SK-N-MC (cell line): ENCODE results near the gene ABCG4.

ENCODE experiments used
- DNase-seq: peaks from one replicate; pipeline ENCODE4 v3.0.0-alpha.2; 2011; ENCODE audit warnings: low read depth, low spot score
- H3K27ac ChIP-seq: fragments of 200-600 bp; sonication (generic); 2 replicates; pipeline ENCODE4 v1.5.1; 2016; ENCODE audit warnings: mixed run types
- H3K36me3 ChIP-seq: fragments of 200-600 bp; sonication (generic); 2 replicates; pipeline ENCODE4 v1.6.1; 2017; ENCODE audit warnings: antibody characterized with exemption, low read length, mixed read lengths; ENCODE audit not compliant: insufficient read depth
- H3K4me3 ChIP-seq: fragments of 200-600 bp; sonication (generic); 2 replicates; pipeline ENCODE4 v1.5.1; 2016
- H3K9ac ChIP-seq: fragments of 200-600 bp; sonication (generic); 2 replicates; pipeline ENCODE4 v1.8.0; 2017; ENCODE audit warnings: mixed run types, mixed read lengths; ENCODE audit not compliant: insufficient read length
- H3K9me3 ChIP-seq: fragments of 200-600 bp; sonication (generic); 2 replicates; pipeline ENCODE4 v1.6.1; 2017; ENCODE audit warnings: low read depth, mild to moderate bottlenecking, antibody characterized with exemption, low read length, moderate library complexity, mixed read lengths
- FOXP2 ChIP-seq: optimal IDR thresholded peaks from 2 replicates; pipeline ENCODE3; 2011; ENCODE audit warnings: mild to moderate bottlenecking, moderate library complexity; ENCODE audit not compliant: insufficient read depth; ENCODE audit errors: extremely low read length, control extremely low read depth
- POLR2AphosphoS5 ChIP-seq: IDR thresholded peaks from 2 replicates; pipeline ENCODE4 v1.6.1; 2012; ENCODE audit warnings: mild to moderate bottlenecking, low read depth, low read length, borderline replicate concordance

Gene ABCG4

GRCh38 chr11:119210050-119210449 lies 61.2 kb downstream of the ABCG4 start:
- Histone ChIP-seq H3K36me3 (no peaks in the 10 kb centered on the region; the same call in 1 of the 2 replicates), H3K4me3 (no peak overlapping the region), H3K27ac (no peak overlapping the region), H3K9me3 (no peaks in the 10 kb centered on the region), H3K9ac (no peak overlapping the region)
- no peak for DNase-seq
- TF ChIP-seq POLR2AphosphoS5 (no peak), FOXP2 (no peak)
